ENCODE measurements around the gene GPRASP3.
"Not testable (repeated sequence)": the region's sequence is repeated elsewhere in the genome, so short reads cannot be mapped to it uniquely, and the experiment has no call there.

Gene GPRASP3

GRCh38 chrX:102720237-102721168, at the start of gene GPRASP3:
Gene GPRASP3, plus strand, starts transcription at chrX:102720743. Its CDS starts 28,253 bp downstream, at chrX:102748996.
- Histone ChIP-seq H3K4me1 (ENCODE audit: control insufficient read depth, insufficient read depth, low read length) (no peaks in the 10 kb centered on the region), H3K9ac (ENCODE audit: low read length) (peak within 1 kb of the TSS; percentile 53), H3K27me3 (replicated peaks; ENCODE audit: control insufficient read depth, insufficient read depth, low read length) (peaks cover 11% of the 10 kb centered on the region), H3K4me3 (ENCODE audit: low read length) (peak within 1 kb of the TSS; percentile 73), H3K36me3 (ENCODE audit: control insufficient read depth, insufficient read depth, low read length, severe bottlenecking) (no peaks in the 10 kb centered on the region), H3K9me3 (ENCODE audit: control insufficient read depth, low read length) (no peaks in the 10 kb centered on the region)
- DNase-seq (ENCODE audit: low read depth): peak; percentile 79

GRCh38 chrX:102672856-102673255, 47.7 kb upstream of the GPRASP3 start:
- Histone ChIP-seq H3K9ac (ENCODE audit: low read length) (no peak overlapping the region), H3K27me3 (replicated peaks; ENCODE audit: control insufficient read depth, insufficient read depth, low read length) (no peaks in the 10 kb centered on the region)

GRCh38 chrX:102677479-102677878, 43.1 kb upstream of the GPRASP3 start:
- H3K27me3 ChIP-seq (replicated peaks; ENCODE audit: control insufficient read depth, insufficient read depth, low read length); H3K36me3 ChIP-seq (ENCODE audit: control insufficient read depth, insufficient read depth, low read length, severe bottlenecking); H3K4me3 ChIP-seq (ENCODE audit: low read length); H3K4me1 ChIP-seq (ENCODE audit: control insufficient read depth, insufficient read depth, low read length); H3K9ac ChIP-seq (ENCODE audit: low read length); DNase-seq (ENCODE audit: low read depth): not testable (repeated sequence)
- H3K9me3 ChIP-seq (ENCODE audit: control insufficient read depth, low read length): peaks cover 17% of the 10 kb centered on the region

More at GRCh38 chrX:102672856-102673255, 47.7 kb upstream of the GPRASP3 start:
- H3K9me3 ChIP-seq (ENCODE audit: control insufficient read depth, low read length): peaks cover 15% of the 10 kb centered on the region
- no peaks in the 10 kb centered on the region for H3K36me3 ChIP-seq (ENCODE audit: control insufficient read depth, insufficient read depth, low read length, severe bottlenecking)
- DNase-seq (ENCODE audit: low read depth): no peak
- H3K4me3 ChIP-seq (ENCODE audit: low read length): no peak overlapping the region
- H3K4me1 ChIP-seq (ENCODE audit: control insufficient read depth, insufficient read depth, low read length): no peaks in the 10 kb centered on the region

GRCh38 chrX:102684772-102685520, 35.6 kb upstream of the GPRASP3 start:
- no peak for DNase-seq (ENCODE audit: low read depth)
- no peaks in the 10 kb centered on the region for H3K36me3 ChIP-seq (ENCODE audit: control insufficient read depth, insufficient read depth, low read length, severe bottlenecking)
- H3K27me3 ChIP-seq (replicated peaks; ENCODE audit: control insufficient read depth, insufficient read depth, low read length): no peaks in the 10 kb centered on the region
- H3K4me3 ChIP-seq (ENCODE audit: low read length): no peak overlapping the region
- peaks cover 21% of the 10 kb centered on the region for H3K9me3 ChIP-seq (ENCODE audit: control insufficient read depth, low read length)
- H3K9ac ChIP-seq (ENCODE audit: low read length): no peak overlapping the region
- H3K4me1 ChIP-seq (ENCODE audit: control insufficient read depth, insufficient read depth, low read length): no peaks in the 10 kb centered on the region

- Histone ChIP-seq H3K9me3 (ENCODE audit: control insufficient read depth, low read length) (peaks cover 10% of the 10 kb centered on the region), H3K9ac (ENCODE audit: low read length) (no peak overlapping the region), H3K4me3 (ENCODE audit: low read length) (no peak overlapping the region), H3K27me3 (replicated peaks; ENCODE audit: control insufficient read depth, insufficient read depth, low read length) (peaks cover 3% of the 10 kb centered on the region), H3K36me3 (ENCODE audit: control insufficient read depth, insufficient read depth, low read length, severe bottlenecking) (no peaks in the 10 kb centered on the region), H3K4me1 (ENCODE audit: control insufficient read depth, insufficient read depth, low read length) (no peaks in the 10 kb centered on the region)
- no peak for DNase-seq (ENCODE audit: low read depth)
Observed at GRCh38 chrX:102694749-102695148, 25.8 kb upstream of the GPRASP3 start.

- no peak overlapping the region for H3K9ac ChIP-seq (ENCODE audit: low read length)
- no peak overlapping the region for H3K4me3 ChIP-seq (ENCODE audit: low read length)
- DNase-seq (ENCODE audit: low read depth): no peak
- H3K4me1 ChIP-seq (ENCODE audit: control insufficient read depth, insufficient read depth, low read length): no peaks in the 10 kb centered on the region
- H3K9me3 ChIP-seq (ENCODE audit: control insufficient read depth, low read length): peaks cover 10% of the 10 kb centered on the region
- H3K27me3 ChIP-seq (replicated peaks; ENCODE audit: control insufficient read depth, insufficient read depth, low read length): peaks cover 3% of the 10 kb centered on the region
- H3K36me3 ChIP-seq (ENCODE audit: control insufficient read depth, insufficient read depth, low read length, severe bottlenecking): no peaks in the 10 kb centered on the region
Observed at GRCh38 chrX:102696306-102696705, 24.2 kb upstream of the GPRASP3 start.

- no peak overlapping the region for H3K4me3 ChIP-seq (ENCODE audit: low read length)
- H3K36me3 ChIP-seq (ENCODE audit: control insufficient read depth, insufficient read depth, low read length, severe bottlenecking): no peaks in the 10 kb centered on the region
- peaks cover 3% of the 10 kb centered on the region for H3K27me3 ChIP-seq (replicated peaks; ENCODE audit: control insufficient read depth, insufficient read depth, low read length)
- H3K9me3 ChIP-seq (ENCODE audit: control insufficient read depth, low read length): peaks cover 7% of the 10 kb centered on the region
- H3K9ac ChIP-seq (ENCODE audit: low read length): no peak overlapping the region
- H3K4me1 ChIP-seq (ENCODE audit: control insufficient read depth, insufficient read depth, low read length): no peaks in the 10 kb centered on the region
- DNase-seq (ENCODE audit: low read depth): peak; percentile 46
Observed at GRCh38 chrX:102697494-102697893, 23.0 kb upstream of the GPRASP3 start.

GRCh38 chrX:102708900-102709299, 11.6 kb upstream of the GPRASP3 start:
- Histone ChIP-seq H3K36me3 (ENCODE audit: control insufficient read depth, insufficient read depth, low read length, severe bottlenecking) (no peaks in the 10 kb centered on the region), H3K27me3 (replicated peaks; ENCODE audit: control insufficient read depth, insufficient read depth, low read length) (peaks cover 2% of the 10 kb centered on the region), H3K4me1 (ENCODE audit: control insufficient read depth, insufficient read depth, low read length) (no peaks in the 10 kb centered on the region), H3K9ac (ENCODE audit: low read length) (no peak overlapping the region), H3K9me3 (ENCODE audit: control insufficient read depth, low read length) (peaks cover 3% of the 10 kb centered on the region), H3K4me3 (ENCODE audit: low read length) (no peak overlapping the region)
- DNase-seq (ENCODE audit: low read depth): no peak

GRCh38 chrX:102711872-102712215, 8.7 kb upstream of the GPRASP3 start:
- peaks cover 10% of the 10 kb centered on the region for H3K27me3 ChIP-seq (replicated peaks; ENCODE audit: control insufficient read depth, insufficient read depth, low read length)
- H3K9ac ChIP-seq (ENCODE audit: low read length): peak overlapping the region; percentile 83
- no peaks in the 10 kb centered on the region for H3K36me3 ChIP-seq (ENCODE audit: control insufficient read depth, insufficient read depth, low read length, severe bottlenecking)
- no peak for DNase-seq (ENCODE audit: low read depth)
- H3K9me3 ChIP-seq (ENCODE audit: control insufficient read depth, low read length): peaks cover 3% of the 10 kb centered on the region
- peak overlapping the region; percentile 86 for H3K4me3 ChIP-seq (ENCODE audit: low read length)
- H3K4me1 ChIP-seq (ENCODE audit: control insufficient read depth, insufficient read depth, low read length): no peaks in the 10 kb centered on the region

GRCh38 chrX:102712216-102712966, 8.2 kb upstream of the GPRASP3 start, which contains the start of gene GPRASP2:
Gene GPRASP2, plus strand, starts transcription at chrX:102712448. Its CDS starts 2,422 bp downstream, at chrX:102714870.
- peaks cover 10% of the 10 kb centered on the region for H3K27me3 ChIP-seq (replicated peaks; ENCODE audit: control insufficient read depth, insufficient read depth, low read length)
- DNase-seq (ENCODE audit: low read depth): peak; percentile 55

More at GRCh38 chrX:102712216-102712966, 8.2 kb upstream of the GPRASP3 start, which contains the start of gene GPRASP2:
- Histone ChIP-seq H3K4me3 (ENCODE audit: low read length) (peak within 1 kb of the TSS; percentile 86), H3K9me3 (ENCODE audit: control insufficient read depth, low read length) (peaks cover 3% of the 10 kb centered on the region), H3K9ac (ENCODE audit: low read length) (peak within 1 kb of the TSS; percentile 83), H3K36me3 (ENCODE audit: control insufficient read depth, insufficient read depth, low read length, severe bottlenecking) (no peaks in the 10 kb centered on the region), H3K4me1 (ENCODE audit: control insufficient read depth, insufficient read depth, low read length) (no peaks in the 10 kb centered on the region)
